HG03045 (cell line): ENCODE measurements around the gene SND1.

Experiments
- ATAC-seq: cut with Tn5 transposase; IDR thresholded peaks from one replicate; pipeline ENCODE4 v1.9.1; 2021; ENCODE audit warnings: mild to moderate bottlenecking, moderate library complexity; ENCODE audit not compliant: unreplicated experiment

SND1 gene

DNA sequence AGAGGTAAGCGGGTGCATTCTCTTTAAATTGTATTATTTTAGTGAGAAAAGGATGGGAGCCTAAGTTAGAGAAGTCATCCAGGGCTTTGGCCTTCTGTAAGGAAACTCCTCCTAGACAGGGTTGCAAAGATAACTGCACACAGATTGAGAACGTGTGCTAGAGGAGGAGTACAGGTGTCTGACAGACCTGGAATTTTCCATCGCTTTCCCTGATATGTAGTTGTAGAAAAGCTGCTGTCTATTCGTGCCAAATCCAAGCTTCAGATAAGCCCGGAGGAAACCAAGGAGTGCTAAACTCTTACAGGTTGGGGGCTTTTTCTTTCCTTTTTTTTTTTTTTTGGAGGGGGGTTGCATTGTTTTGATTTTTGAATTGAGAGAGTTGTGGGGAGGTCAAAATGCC is 356.1 kb downstream of the SND1 start:
- no peak for ATAC-seq

DNA sequence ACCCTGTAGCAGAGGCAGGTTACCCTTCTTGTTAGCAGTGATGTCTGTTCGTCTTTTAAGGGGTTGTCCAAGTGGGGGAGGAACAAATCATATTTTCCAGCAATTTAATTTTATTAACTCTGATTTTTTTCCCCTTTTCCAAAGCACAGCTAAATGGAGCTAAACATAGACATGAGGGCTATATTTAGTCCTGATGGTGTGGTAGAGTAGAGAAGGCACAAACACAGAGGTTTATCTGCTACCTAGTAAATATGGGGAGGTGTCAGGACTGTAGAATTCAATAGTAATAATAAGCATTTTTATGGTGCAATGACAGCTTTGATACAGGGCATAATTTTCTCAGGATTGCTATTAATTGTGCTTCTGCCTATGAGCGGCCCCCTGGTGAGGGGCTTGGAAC is 356.8 kb downstream of the SND1 start:
- ATAC-seq, result no peak

DNA sequence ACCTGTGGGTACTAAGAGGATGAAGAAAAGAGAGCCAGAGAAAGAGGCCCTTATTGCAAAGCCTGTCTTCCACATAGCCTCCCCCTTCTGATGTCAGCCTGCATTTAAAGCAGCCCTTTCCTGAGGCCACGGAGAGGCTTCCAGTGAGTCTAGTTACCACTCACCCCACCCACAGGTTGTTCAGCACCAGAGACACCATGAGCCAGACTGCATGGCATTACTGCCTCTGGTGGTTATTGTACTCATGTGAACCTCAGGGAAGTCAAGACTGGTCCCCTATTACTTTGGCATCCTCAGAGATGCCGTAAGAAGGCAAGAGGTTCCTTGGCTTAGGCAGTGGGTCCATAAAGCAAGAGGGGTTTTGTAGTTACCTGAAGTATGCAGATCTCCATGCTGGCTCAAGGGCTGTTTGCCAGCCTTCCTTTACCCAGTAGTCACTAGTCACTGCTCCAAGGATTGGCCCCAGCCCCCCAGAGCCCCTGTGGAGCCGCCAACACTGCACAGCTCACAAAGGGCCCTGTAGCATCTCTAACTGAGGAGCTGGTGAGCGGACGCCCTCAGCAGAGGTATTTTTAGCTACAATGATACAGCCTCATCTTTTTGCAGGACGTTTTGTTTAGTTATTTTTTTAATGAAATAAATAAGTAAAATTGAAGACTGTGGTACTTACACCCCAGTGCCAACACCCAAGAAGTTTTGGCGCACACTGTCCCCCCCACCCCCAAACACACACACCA is 358.6 kb downstream of the SND1 start:
- ATAC-seq, result no peak

DNA sequence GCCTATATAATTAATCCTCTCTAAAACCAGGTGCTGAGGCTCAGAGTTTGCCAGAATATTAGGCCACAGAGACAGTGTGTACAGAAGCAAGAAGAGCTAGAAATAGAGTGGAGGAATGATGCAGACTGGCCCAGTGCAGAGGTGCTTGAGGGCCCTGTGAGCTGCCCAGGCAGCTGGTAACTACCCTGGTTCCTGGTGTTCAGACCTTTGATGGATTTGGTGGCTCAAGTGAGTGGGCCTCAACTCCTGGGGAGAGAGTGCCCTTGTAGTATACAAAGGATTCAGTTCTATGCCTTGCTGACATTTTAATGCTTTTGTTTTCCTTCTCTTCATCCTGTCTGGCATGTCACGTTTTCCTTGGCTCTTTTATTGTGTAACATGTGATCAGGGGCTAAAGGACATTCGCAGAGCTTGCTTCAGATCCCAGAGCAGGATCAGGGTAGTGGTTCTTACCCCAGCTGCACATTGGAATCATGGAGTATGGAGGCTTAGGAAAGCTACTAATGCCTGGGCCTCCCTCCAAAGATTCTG is 359.2 kb downstream of the SND1 start:
- ATAC-seq, result no peak

DNA sequence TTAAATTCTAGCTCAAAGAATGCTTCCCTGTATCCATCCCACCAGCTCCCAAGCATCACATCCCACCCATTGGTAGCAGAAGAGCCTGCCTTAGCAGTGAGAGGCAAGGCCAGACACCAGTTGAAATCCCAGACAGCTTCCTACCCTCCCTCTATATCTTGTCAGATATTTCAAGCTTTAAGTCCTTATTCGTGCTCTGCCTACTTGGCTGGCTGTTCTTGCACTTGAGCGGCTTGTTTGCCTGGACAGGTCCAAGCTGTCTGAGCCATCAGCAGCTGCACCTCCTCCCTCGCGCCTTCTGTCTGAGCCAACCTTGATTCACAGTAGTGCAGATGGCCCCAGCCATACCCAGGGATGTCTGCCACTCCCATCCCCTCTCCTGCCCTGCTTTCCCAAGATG is 362.8 kb downstream of the SND1 start:
- no peak for ATAC-seq

DNA sequence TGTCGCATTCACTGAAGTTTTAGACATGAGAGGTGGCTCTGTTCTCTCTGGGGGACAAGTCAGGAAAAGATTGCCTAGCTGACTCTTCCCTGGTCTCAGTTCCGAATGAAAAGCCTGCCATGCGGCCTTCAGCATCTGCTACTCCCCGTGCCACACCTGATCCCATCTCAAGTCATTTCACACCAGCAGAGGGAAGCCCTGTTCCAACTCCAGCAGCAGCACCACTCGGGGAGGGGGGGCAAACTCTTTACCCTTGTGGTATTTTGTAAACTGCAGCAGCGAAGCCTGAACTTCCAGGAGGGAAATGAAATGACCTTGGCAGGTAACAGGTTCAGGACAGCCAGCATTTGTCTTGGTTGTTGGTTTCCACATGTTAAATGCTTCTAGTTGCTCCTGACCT is 365.5 kb downstream of the SND1 start:
- no peak for ATAC-seq

DNA sequence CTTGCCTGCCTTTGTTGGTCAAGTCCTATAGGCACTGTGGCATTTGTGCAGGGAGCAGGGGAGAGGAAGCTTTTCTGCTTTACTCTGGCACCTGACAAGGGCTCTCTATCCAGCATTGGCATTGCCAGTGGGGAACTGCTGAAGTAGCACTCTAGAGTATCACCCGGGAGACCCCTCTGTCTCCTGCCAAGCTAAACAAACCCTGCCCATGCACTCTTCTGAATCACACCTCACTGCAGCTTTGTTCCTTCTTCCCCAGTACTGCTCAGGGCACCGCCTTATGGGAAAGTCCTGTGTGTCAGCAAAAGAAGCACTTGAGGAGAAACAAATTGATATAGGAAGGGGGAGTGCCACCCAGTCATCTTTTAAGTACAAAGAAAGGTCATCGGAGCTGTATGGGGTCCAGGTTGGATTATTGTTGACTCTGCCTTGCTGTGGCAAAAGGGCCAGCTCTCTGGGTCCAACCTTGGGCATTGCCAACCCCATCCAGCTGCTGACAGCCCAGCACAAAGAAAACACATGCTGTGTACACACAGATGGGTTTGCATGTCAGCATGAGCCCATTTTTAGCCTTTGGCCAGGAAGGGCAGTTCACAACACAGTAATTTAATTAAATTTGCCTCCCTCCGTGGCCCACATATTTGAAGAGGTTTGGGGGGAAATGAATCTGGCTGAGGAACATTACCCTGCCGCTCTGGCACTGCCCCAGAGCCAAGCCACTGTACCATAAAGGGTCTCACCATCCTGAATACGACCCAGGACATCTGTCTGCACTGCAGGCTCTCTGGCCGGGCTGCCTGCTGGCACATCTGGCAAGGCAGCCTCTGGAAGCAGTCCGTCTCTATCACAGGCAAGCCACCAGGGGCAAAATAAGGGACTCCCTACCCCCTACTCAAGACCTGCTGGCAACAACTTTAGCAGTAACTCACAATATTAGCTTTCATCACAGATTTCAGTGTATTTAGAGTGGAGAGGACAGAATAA is 366.2 kb downstream of the SND1 start:
- ATAC-seq, result no peak

DNA sequence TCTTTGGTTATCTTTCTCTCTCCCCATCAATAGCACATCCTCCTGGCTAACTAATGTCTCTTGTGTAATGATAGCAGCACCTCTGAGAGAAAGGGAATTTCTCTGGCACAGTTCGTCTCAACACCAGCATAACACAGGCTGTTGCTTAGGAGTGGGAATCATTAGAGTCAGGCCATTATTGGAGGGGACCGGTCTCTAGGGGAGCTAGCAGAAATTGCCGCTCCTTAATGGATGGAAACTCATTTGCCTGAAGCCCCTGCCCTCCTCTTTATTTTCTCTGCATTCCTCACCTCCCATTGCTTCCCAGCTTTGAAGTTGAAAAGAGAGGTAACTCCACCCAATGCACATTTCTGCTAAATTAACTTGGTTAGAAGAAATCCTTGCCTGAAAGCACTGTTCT is 367.3 kb downstream of the SND1 start:
- ATAC-seq, result no peak

DNA sequence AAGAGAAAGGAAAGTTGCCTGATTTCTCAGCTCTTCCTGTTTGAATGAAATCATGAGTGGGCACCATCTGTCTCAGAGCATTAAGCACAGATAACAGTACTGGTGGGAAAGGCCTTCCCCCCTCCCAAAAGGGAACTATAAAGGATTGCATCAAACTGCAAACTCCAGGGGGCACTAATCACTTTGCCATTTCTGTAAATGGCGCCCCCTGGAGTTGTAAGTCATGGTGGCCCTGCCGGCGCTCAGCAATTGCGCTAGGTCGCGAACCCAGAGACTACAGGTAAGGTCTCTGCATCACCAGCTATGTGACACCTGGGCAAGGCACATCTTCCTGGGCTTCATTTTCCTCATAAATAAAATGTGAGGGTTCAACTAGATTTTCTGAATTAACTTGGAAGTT is 368.2 kb downstream of the SND1 start:
- ATAC-seq, result no peak

DNA sequence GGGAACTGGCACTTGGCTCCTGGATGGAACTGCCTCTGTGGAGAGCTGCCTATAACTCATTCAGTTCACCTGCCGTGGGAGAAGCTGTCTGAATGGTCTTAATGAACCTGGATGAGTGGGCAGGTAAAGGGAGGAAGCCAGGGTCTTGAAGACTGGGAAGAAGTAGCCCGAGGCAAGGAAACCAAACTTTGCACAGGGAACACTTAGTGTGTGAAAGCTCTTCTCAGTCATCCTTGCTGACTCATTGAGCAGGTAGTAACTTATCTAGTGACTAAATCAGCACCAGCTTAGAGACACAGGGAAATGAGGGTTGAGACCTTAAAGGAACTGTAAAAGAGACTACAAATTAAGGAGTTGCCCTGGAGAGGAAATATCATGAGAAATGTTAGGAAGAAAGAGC is 369.4 kb downstream of the SND1 start:
- no peak for ATAC-seq

DNA sequence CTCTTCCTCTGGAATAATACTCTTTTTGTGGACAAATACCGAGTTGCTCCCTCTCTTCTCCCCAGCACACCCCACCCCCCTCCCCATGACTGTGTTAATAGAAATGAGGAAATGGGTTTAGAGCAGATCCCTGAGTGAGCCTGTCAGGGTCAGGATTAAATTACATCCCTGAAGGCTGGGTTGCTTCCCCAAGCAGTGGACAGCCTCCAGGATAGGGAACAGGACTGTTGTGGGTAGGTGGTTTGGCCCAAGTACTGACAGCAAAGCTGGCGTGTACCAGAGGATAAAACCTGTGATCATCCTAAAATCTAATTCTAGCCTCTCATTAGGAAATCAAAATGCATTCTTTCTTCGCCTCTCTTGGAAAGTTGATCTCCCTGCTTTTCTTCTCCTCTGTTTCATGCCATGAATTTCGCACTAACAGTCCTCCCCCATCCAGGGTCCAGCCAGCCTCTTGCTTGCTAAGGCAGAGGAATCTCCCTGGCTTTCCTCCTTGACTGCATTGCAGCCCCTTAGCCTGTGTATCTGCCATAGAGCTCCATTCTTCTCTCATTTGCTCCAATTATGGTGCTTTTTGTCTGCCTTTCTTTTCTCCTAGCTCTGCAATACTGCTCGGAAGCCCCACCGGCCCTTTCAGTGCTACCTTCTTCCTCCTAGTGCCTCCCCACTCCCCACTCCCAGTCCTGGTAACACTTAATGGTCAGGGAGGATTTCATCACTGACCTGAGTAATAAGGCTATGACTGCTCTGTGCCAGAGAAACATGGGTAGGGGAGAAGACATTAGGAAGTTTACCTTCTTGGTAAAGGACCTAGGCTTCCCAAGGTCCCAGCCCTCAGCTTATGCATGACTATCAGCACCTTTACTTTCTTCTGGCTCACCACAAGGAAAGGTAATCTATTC is 370.9 kb downstream of the SND1 start:
- ATAC-seq, result no peak

DNA sequence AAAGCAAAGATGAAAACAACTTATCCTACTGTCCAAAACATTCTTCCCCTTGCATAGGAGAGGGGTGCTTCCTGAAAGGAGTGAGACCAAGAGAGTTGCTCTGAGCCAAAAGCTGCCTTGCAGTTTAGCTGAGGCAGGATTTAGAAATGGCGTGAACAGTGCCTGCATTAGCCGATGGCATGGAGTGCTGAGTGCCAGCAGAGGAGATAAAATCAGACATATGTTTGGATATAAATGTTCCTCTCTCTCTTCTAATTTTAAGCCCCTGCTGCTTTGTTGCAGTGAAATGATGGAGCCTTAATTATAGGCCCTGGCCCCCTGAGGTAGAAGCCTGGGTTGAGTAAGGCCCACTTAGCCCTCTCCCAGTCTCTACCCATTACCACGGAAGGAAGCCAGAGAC is 372.2 kb downstream of the SND1 start:
- no peak for ATAC-seq

DNA sequence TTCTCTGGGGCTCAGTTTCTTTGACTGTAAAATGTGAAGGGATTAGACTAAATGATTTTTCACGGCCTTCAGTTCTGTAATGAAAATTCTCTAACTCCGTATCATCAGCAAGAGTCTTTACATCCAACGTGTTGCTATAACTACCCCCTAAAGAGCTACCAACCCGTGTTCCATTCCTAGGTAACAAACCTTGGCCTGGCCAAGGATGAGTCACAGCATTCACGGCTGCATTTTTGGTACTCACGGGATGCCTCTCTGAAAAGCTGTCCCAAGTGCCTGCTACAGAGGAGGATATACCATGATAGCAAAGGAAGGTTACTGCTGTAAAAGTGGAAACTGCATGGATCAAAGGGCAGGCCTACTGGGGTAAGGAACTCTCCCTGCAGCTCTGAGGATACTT is 373.4 kb downstream of the SND1 start:
- ATAC-seq, result no peak

DNA sequence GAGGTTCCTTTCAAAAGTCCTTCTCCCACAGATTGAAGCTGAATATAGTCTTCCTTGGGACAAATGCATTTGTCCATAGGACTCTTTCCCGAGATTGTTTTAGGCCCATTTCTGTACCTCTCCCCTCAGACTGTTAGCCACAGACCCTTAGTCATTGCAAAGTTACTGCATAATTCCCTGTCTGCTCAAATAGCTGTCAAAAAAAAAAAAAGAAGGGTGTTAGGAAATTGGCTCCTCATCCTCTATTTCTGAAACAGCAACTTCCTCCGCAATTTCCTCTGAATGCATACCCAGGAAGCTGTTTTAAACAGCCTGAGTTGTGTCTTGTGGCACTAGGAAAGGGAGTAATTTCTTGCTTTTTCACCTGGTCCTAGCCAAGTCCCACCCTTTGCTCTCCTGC is 373.8 kb downstream of the SND1 start:
- ATAC-seq, result no peak

DNA sequence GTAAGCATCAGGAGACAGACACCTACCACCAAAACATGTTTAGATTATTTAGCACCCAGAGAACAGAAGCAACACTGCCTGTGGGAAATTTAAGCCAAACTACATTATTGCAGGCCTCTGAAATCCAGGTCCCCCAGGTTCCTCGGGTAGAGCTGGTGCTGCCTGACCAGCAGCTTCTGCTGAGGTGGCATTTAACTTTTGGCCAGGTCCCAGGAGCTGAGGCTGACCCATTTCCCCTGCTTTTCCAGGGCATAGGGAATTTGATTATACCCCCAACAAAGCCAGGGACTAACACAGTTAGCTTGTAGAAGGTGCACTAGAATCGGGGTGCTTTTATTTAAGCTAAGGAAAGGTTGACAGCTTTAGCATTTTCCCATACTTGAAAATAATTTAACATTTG is 374.6 kb downstream of the SND1 start:
- no peak for ATAC-seq

DNA sequence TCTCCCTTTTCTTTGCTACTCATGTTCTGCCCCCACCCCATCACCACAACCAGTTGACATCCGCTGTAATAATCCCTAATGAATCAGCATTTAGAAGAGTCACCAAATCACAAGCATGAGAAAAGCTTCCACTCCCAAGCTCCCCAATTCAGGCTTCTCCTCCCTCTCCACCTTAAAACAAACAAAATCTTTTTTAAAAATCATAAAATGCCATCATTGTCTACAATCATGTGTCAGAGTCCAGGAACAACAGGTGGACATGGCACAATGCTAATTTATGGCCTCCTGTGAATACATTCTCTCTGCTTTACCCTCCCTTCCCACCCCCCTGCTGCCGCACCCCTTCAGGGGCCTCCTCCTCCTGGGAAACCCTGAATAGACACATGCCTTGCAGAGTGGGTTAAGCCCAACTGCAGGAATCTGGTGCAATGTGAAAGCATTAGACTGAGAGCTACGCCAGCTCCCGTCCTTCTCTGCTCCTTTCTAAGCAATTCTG is 375.5 kb downstream of the SND1 start:
- ATAC-seq, result no peak

DNA sequence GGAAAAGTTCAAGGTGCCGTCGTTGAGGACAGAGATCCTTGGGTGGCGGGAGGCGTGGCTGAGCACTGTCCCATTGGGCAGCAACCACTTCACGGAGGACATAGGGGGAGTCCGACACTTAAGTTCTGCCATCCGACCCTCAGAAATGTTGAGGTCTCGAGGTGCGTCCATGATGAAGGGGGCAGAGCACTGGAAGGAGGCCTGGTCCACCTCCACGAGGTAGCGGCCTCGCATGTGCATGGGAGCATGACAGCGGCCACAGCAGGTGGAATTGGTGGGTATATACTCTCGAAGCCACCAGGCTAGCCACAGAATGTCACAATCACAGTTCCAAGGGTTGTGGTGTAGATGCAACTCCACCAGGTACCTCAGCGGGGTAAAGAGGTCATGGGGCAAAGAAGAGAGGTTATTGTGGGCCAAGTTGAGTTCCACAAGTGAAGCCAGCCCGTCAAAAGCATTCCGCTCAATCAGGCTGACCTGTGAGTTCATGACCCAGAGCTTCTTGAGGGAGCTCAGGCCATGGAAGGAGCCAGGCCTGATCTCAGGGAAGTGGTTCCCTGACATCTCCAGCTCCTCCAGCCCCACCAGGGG is 377.5 kb downstream of the SND1 start:
- ATAC-seq, result no peak

DNA sequence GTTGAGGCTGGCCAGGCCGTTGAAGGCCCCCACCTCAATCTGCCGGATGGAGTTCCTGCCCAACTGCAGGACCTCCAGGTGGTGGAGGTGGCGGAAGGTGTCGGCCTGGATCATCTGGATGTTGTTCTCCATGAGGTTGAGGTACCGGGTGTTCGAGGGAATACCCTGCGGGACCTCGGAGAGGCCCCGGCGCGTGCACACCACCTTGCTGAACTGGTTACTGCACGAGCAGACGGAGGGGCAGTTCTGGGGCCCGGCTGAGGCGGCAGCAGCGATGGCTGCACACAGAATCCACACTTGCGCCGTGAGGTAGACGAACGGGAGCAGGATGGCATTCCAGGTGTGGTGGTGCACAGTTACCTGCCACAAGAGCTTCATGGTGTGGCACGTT is 378.3 kb downstream of the SND1 start:
- ATAC-seq, result no peak

DNA sequence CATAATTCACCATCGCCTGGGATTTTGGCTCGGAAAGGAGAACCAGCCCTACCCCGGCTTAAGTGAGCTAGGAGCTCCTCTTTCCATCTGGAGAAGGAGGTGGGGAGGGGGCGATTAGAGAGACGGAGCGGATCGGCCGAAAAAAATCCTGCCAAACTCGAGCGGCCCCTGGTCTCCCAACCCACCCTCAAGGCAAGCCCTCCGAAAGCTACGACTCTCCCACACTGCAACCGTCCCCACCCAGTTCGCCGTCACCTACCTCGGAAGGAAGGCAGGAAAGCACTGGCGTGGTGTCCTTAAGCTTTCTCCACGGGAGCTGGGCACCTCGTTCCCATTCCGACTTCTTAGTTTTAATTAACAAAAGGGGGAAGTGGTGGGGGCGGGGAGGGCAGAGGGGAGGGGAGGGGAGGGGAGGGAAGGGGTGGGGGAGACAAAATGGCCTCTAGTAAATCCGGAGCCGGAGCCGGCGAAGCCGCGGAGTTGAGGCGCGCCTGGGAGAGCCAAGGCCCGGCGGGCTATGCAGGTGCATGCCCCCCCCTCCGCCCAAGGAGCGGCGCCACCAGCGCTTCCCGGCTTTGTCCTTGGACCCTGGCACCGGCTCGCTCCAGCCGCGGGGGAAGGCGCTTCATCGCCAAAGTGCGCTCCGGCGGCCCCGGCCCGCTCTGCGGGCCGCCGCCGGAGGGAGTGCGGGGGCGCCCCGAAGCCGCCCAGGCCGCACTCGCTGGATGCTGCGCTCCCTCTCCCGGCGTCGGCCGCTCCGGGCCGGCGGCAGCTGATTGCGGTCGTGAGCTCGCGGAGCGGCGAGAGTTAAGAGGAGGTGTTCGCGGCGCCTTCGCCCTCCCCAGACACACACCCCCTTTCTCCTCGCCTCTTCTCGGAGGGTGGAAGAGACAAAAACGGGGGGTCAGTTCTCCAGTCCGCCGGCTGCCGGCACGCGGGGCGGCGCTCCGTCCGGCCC is 378.9 kb downstream of the SND1 start, which contains the start of gene LRRC4:
Gene LRRC4 (minus strand): TSS at position 784 of the 958 bp plus-strand sequence. CDS start 797 bp downstream, outside the sequence.
- ATAC-seq, result peak; percentile 40
